ENCODE measurements around the gene DOCK10. TPM values are rescaled to one million over a fixed set of nuclear protein-coding genes. Genes with fewer than 3 reads are reported as not detected.

Gene DOCK10
- total and polyA plus RNA-seq, 2 donors (not counting 1 experiment from before 2014, with no cell fraction given) = 20.8 to 26.3 TPM

DNA sequence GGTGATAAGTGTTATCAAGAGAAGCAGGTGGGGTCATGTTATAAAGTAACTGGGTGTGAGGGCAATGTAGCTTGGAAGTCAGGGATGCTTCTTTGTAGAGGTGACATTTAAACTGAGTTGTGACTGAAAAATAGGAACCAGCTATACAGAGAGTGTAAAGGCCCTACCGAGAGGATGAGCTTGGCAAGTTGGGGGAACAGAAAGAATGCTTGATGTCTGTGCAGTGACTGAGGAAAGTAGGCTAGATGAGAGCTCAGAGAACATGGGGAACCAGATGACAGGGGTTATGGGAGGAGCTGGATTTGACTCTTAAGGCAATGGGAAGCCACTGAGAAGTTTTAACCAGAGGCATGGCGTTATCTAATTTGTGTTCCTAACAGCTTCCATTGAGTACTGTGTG, 115.3 kb downstream of the DOCK10 start:
- Histone ChIP-seq H3K4me3 (replicated peaks in 1 of 4; ENCODE audit: control extremely low read depth in 1 of 4, insufficient read depth in 1 of 4, low read depth in 3 of 4, low read length in 4 of 4) (no peak overlapping the region), H3K4me1 (ENCODE audit: control insufficient read depth, extremely low read depth, insufficient read depth, low read length) (peaks cover 19% of the 10 kb centered on the region), H3K9ac (ENCODE audit: insufficient read depth, low read length) (no peak overlapping the region), H3K27ac (ENCODE audit: insufficient read depth, low read length) (peak overlapping the region; percentile 61), H3K27me3 (ENCODE audit: control insufficient read depth, insufficient read depth, low read length) (no peaks in the 10 kb centered on the region), H4K20me1 (ENCODE audit: control insufficient read depth, extremely low read depth, insufficient read depth, low read length) (no peaks in the 10 kb centered on the region), H3K79me2 (ENCODE audit: control insufficient read depth, insufficient read depth, low read length) (no peaks in the 10 kb centered on the region), H3K36me3 (ENCODE audit: control insufficient read depth, insufficient read depth, low read length) (peaks cover 3% of the 10 kb centered on the region), H3K4me2 (ENCODE audit: extremely low read depth, insufficient read depth, low read length) (no peak overlapping the region), H3K9me3 (ENCODE audit: control insufficient read depth, insufficient read depth, low read depth, low read length) (no peaks in the 10 kb centered on the region), H2AFZ (ENCODE audit: low read length) (no peak overlapping the region)
- TF ChIP-seq EZH2 (IDR thresholded peaks at IDR 0.05; ENCODE audit: low read length, missing control alignments) = no peak
- no peak for DNase-seq (ENCODE audit: low read depth in 2 of 2)

DNA sequence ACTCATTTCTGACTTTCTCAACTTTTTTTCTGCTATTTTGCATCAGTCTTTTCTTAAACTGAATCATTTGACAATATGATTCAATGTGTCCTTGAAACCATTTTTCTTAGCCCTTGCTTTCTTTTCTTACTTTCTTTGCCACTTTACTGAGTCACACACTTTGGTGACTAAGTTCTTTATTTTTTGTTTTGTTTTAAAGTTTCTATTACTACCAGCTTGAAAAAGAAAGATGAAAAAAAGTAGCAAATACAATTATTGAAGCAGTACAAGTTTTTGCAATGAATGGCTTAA, 116.5 kb downstream of the DOCK10 start:
- no peak overlapping the region for H2AFZ ChIP-seq (ENCODE audit: low read length)
- H3K4me3 ChIP-seq (replicated peaks in 1 of 4; ENCODE audit: control extremely low read depth in 1 of 4, insufficient read depth in 1 of 4, low read depth in 3 of 4, low read length in 4 of 4) = no peak overlapping the region
- no peaks in the 10 kb centered on the region for H3K27me3 ChIP-seq (ENCODE audit: control insufficient read depth, insufficient read depth, low read length)
- H3K36me3 ChIP-seq (ENCODE audit: control insufficient read depth, insufficient read depth, low read length) = no peaks in the 10 kb centered on the region
- no peaks in the 10 kb centered on the region for H3K9me3 ChIP-seq (ENCODE audit: control insufficient read depth, insufficient read depth, low read depth, low read length)
- peak; percentile 33 to 53 for DNase-seq (ENCODE audit: low read depth in 2 of 2)
- peak overlapping the region; percentile 61 for H3K27ac ChIP-seq (ENCODE audit: insufficient read depth, low read length)
- no peak overlapping the region for H3K4me2 ChIP-seq (ENCODE audit: extremely low read depth, insufficient read depth, low read length)
- no peaks in the 10 kb centered on the region for H3K79me2 ChIP-seq (ENCODE audit: control insufficient read depth, insufficient read depth, low read length)
- peaks cover 19% of the 10 kb centered on the region for H3K4me1 ChIP-seq (ENCODE audit: control insufficient read depth, extremely low read depth, insufficient read depth, low read length)
- no peak for TF ChIP-seq EZH2 (IDR thresholded peaks at IDR 0.05; ENCODE audit: low read length, missing control alignments)
- TF ChIP-seq CTCF (conservative IDR thresholded peaks at IDR 0.05 in 1 of 2, IDR thresholded peaks at IDR 0.05 in 1 of 2; ENCODE audit: low read depth in 1 of 2, low read length in 2 of 2) = no peak
- H3K9ac ChIP-seq (ENCODE audit: insufficient read depth, low read length) = no peak overlapping the region
- no peaks in the 10 kb centered on the region for H4K20me1 ChIP-seq (ENCODE audit: control insufficient read depth, extremely low read depth, insufficient read depth, low read length)

DNA sequence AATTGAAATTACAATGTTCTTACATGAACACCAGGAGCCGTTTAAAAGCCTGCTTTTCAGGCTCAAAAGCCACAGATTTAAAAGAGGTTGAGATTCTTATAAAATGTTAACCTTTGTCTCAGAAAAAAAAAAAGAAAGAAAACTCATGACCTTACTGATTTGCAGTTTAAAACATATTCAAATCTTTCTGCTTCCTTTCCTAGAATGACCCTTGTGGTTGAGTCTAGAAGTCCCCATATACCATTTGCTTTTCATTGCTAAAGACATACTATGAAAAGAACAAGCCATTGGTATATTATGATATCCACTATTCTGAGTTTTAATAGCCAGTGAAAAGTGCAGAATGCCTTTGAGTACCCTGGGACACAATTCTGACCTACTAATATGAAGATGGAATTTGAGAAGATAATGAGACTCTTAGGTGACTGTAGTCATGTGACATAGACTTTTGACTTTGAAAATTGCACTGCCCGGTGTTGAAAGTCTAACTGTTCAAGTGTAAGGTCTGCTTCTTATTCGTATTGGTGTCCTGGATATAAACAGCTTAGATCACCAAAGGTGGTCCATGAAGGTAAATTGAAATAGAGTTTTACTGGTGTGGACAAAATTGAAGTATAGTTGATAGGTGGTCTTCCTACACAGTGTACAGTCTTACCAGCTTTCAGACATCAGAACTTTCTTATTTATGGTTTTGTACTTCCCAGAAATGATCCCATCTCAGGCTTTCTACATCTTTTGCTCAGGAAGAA, 117.0 kb downstream of the DOCK10 start:
- H3K27me3 ChIP-seq (ENCODE audit: control insufficient read depth, insufficient read depth, low read length) = no peaks in the 10 kb centered on the region

More for the DNA sequence above, 117.0 kb downstream of the DOCK10 start:
- Histone ChIP-seq H3K4me2 (ENCODE audit: extremely low read depth, insufficient read depth, low read length) (no peak overlapping the region), H3K27ac (ENCODE audit: insufficient read depth, low read length) (peak overlapping the region; percentile 56), H3K9ac (ENCODE audit: insufficient read depth, low read length) (no peak overlapping the region), H3K79me2 (ENCODE audit: control insufficient read depth, insufficient read depth, low read length) (no peaks in the 10 kb centered on the region), H3K4me1 (ENCODE audit: control insufficient read depth, extremely low read depth, insufficient read depth, low read length) (peaks cover 19% of the 10 kb centered on the region), H3K9me3 (ENCODE audit: control insufficient read depth, insufficient read depth, low read depth, low read length) (no peaks in the 10 kb centered on the region), H3K36me3 (ENCODE audit: control insufficient read depth, insufficient read depth, low read length) (no peaks in the 10 kb centered on the region), H3K4me3 (replicated peaks in 1 of 4; ENCODE audit: control extremely low read depth in 1 of 4, insufficient read depth in 1 of 4, low read depth in 3 of 4, low read length in 4 of 4) (no peak overlapping the region), H4K20me1 (ENCODE audit: control insufficient read depth, extremely low read depth, insufficient read depth, low read length) (no peaks in the 10 kb centered on the region), H2AFZ (ENCODE audit: low read length) (no peak overlapping the region)
- no peak for DNase-seq (ENCODE audit: low read depth in 2 of 2)
- TF ChIP-seq EZH2 (IDR thresholded peaks at IDR 0.05; ENCODE audit: low read length, missing control alignments) (no peak), CTCF (conservative IDR thresholded peaks at IDR 0.05 in 1 of 2, IDR thresholded peaks at IDR 0.05 in 1 of 2; ENCODE audit: low read depth in 1 of 2, low read length in 2 of 2) (no peak)
